ENCODE results near the gene GPSM3. TPM values are rescaled to one million over a fixed set of nuclear protein-coding genes. Genes with fewer than 3 reads are reported as not detected.

The GPSM3 gene
- total and polyA plus RNA-seq, 2 of the 13 experiments (the other 11 are each of a cell fraction or from before 2014, with no cell fraction given) = 0.18 to 6.2 TPM

GRCh38 chr6:32218167-32218566 is 25.7 kb upstream of the GPSM3 start:
- no peak for TF ChIP-seq ZNF776 (CRISPR knock-in tag; IDR thresholded peaks at IDR 0.05)
- TF ChIP-seq HMGXB3 (CRISPR knock-in tag; IDR thresholded peaks at IDR 0.05; ENCODE audit: borderline replicate concordance) = no peak
- no peak for TF ChIP-seq POGK (CRISPR knock-in tag; conservative IDR thresholded peaks at IDR 0.05)
- TF ChIP-seq NPAS2 (CRISPR knock-in tag; IDR thresholded peaks at IDR 0.05; ENCODE audit: borderline replicate concordance) = no peak
- WGBS (ENCODE audit: low lambda C conversion rate) = 11% methylated on average over 6 of the region's 7 CpGs
- DNase-seq (ENCODE audit: low spot score) (no peak), FAIRE-seq (no peak), ATAC-seq (no peak)
- no TSS peak for BruUV-seq (replicated peaks)
- no peaks in the 10 kb centered on the region for H3K79me2 ChIP-seq (ENCODE audit: insufficient read depth, low read length)
- H2AFZ ChIP-seq (ENCODE audit: low read length) = no peak overlapping the region
- in situ Hi-C loops (cut with HindIII; ENCODE audit: extremely low pct_ligation_motif_present, low pct_unique_long_range_greater_than_20kb) = no loop called here
- H3K4me1 ChIP-seq (ENCODE audit: insufficient read depth, low read length) = no peaks in the 10 kb centered on the region
- no peaks in the 10 kb centered on the region for H3K36me3 ChIP-seq (replicated peaks in 1 of 2; ENCODE audit: control insufficient read depth in 1 of 2, insufficient read depth in 2 of 2, low read length in 2 of 2)
- POLR2A ChIA-PET = no interaction called here
- peaks cover 11 to 75% of the 10 kb centered on the region in 2 experiments; a peak in 4 of 5 replicates for H3K27me3 ChIP-seq (ENCODE audit: control insufficient read depth in 1 of 2, insufficient read depth in 2 of 2, low read length in 2 of 2)
- intact Hi-C loops (cut with micrococcal nuclease; ENCODE audit: unreplicated experiment) = no loop called here
- CTCF ChIA-PET (ENCODE audit: low intra/inter-chr PET ratio, low total read pairs) = no interaction called here
- H3K27ac ChIP-seq (ENCODE audit: extremely low read length, insufficient read depth, low read length) = no peak overlapping the region
- no peak overlapping the region for H3K9ac ChIP-seq (ENCODE audit: insufficient read depth, low read depth, low read length)
- H3K4me3 ChIP-seq (replicated peaks in 1 of 3; ENCODE audit: insufficient read depth in 1 of 3, low read depth in 2 of 3, low read length in 3 of 3) = no peak overlapping the region
- H4K20me1 ChIP-seq (ENCODE audit: insufficient read depth, low read length) = no peaks in the 10 kb centered on the region
- no peak overlapping the region for H3K4me2 ChIP-seq (ENCODE audit: low read depth, low read length)
- H3K9me3 ChIP-seq (ENCODE audit: low read length) = no peaks in the 10 kb centered on the region
